AG04450 (cell line): Measurements from ENCODE around the gene ZEB2. TPM values are rescaled to one million over a fixed set of nuclear protein-coding genes. Genes with fewer than 3 reads are reported as not detected.
A peak's percentile ranks its signal among the peaks of the same experiment; 100 is the strongest.

Source experiments
- CTCF ChIA-PET: fragments of 300-600, 350-600 bp; formaldehyde crosslinking; extraction: SDS; loops from one replicate; lab custom pipeline; 2022; ENCODE audit warnings: antibody characterized with exemption, inconsistent platforms; lab: Charles Lee
- POLR2A ChIA-PET: fragments of 350-600 bp; formaldehyde crosslinking; extraction: SDS; loops from one replicate; lab custom pipeline; 2021; ENCODE audit warnings: antibody characterized with exemption, inconsistent platforms; lab: Yijun Ruan, JAX
- DNase-seq: peaks from one replicate; pipeline ENCODE4 v3.0.0-alpha.2; 2011; ENCODE audit warnings: low read depth, low spot score
- H3K27ac ChIP-seq: one replicate; pipeline ENCODE4 v1.5.1; 2012; ENCODE audit warnings: low read depth, low read length, control low read depth
- H3K27me3 ChIP-seq: one replicate; pipeline ENCODE4 v1.6.0; 2012; ENCODE audit warnings: low read length; ENCODE audit not compliant: control insufficient read depth, insufficient read depth
- H3K4me3 ChIP-seq: 2 replicates; pipeline ENCODE4 v1.5.1; 2011; ENCODE audit warnings: mild to moderate bottlenecking, low read depth, low read length, control low read depth
- H3K9me3 ChIP-seq: 2 replicates; pipeline ENCODE4 v1.5.1; 2012; ENCODE audit warnings: low read length; ENCODE audit not compliant: control insufficient read depth, insufficient read depth
- polyA plus RNA-seq: library from polyadenylated mRNA; depleted of rRNA; stranded (reverse); fragments of >200 nt; gene quantifications from 2 replicates; pipeline ENCODE4 v1.2.3, GENCODE V29; 2011
- TF ChIP-seq, protein P1 (sequence below): IDR thresholded peaks from 2 replicates; pipeline ENCODE4 v1.5.1; 2011; ENCODE audit warnings: low read depth, low read length, control low read depth, inconsistent platforms

The ZEB2 gene
- polyA plus RNA-seq, 1 experiment: 41.7 TPM

DNA sequence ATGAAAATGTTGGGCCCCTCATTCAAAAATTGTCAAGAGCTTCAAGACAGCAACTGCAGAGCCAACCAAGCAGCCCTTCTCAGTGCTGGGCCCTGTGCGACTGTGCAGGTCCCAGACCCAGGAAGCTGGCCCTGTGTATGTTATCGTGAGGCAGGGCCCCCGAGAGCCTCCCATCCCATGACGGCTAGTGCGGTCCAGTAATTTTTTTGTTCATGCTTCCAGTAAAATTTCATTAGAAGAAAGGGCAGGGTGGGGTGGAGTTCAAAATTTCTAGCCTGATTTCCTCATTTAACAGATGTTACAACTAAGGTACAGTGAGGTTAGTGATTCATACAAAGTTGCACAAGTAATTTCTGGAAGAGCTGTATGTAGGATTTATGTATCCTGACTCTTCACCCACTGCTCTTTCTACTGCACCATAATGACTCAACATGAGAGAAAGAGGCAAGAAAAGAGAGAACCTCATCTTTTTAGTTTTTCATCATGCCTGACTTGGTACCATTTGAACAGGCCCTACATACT, 105.5 kb downstream of the ZEB2 start:
- Histone ChIP-seq H3K9me3 (no peaks in the 10 kb centered on the region), H3K4me3 (no peak overlapping the region), H3K27me3 (no peaks in the 10 kb centered on the region), H3K27ac (peak overlapping the region; percentile 50)
- CTCF ChIA-PET: no interaction called here
- TF ChIP-seq, protein P1, sequence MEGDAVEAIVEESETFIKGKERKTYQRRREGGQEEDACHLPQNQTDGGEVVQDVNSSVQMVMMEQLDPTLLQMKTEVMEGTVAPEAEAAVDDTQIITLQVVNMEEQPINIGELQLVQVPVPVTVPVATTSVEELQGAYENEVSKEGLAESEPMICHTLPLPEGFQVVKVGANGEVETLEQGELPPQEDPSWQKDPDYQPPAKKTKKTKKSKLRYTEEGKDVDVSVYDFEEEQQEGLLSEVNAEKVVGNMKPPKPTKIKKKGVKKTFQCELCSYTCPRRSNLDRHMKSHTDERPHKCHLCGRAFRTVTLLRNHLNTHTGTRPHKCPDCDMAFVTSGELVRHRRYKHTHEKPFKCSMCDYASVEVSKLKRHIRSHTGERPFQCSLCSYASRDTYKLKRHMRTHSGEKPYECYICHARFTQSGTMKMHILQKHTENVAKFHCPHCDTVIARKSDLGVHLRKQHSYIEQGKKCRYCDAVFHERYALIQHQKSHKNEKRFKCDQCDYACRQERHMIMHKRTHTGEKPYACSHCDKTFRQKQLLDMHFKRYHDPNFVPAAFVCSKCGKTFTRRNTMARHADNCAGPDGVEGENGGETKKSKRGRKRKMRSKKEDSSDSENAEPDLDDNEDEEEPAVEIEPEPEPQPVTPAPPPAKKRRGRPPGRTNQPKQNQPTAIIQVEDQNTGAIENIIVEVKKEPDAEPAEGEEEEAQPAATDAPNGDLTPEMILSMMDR: no peak
- POLR2A ChIA-PET: no interaction called here
- peak; percentile 80 for DNase-seq

DNA sequence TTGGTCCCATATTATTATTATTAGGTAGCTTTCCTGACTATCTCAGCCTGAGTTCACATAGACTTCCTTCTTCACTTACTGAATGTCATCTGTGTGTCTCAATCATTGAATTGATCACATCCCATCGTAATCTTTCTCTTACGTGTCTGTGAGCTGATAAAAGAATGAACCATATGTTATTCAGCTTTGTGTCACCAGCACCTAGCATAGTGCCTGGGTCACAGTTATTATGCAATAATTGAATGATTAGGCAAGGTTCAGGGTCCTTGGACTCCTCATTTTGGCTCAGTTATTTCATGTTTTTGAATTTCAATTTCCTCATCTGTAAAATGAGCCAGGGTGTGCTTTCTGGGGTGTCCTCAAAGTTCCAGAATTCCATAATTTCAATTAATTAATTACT, 107.2 kb downstream of the ZEB2 start:
- no peak for DNase-seq

DNA sequence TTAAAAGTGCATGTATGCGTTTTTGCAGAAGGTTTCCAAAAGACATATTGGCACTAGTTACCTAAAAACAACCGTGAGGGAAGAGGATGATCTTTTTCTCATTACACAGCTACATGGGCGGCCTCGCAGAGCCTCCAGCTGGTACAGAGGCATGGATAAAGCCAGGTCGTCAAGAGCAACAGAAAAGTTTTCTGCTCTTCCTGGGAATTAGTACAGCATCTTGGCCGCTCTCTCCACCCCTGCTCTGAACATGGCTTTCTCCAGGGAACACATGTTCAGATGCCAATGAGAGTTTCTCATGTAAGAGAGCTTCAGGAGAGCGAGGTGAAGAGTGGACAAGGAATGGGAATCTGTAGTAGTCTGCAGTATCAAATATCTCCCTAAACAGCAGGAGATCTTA, 108.4 kb downstream of the ZEB2 start:
- DNase-seq: no peak
- ChIA-PET POLR2A (no interaction called here), CTCF (no interaction called here)
- Histone ChIP-seq H3K9me3 (no peaks in the 10 kb centered on the region), H3K27me3 (no peaks in the 10 kb centered on the region), H3K27ac (no peak overlapping the region), H3K4me3 (no peak overlapping the region)
- TF ChIP-seq, protein P1: no peak

More for the DNA sequence above, 107.2 kb downstream of the ZEB2 start:
- no peak overlapping the region for H3K27ac ChIP-seq
- no peak overlapping the region for H3K4me3 ChIP-seq
- CTCF ChIA-PET: no interaction called here
- H3K27me3 ChIP-seq: no peaks in the 10 kb centered on the region
- POLR2A ChIA-PET: no interaction called here
- H3K9me3 ChIP-seq: no peaks in the 10 kb centered on the region
- TF ChIP-seq, protein P1: no peak

DNA sequence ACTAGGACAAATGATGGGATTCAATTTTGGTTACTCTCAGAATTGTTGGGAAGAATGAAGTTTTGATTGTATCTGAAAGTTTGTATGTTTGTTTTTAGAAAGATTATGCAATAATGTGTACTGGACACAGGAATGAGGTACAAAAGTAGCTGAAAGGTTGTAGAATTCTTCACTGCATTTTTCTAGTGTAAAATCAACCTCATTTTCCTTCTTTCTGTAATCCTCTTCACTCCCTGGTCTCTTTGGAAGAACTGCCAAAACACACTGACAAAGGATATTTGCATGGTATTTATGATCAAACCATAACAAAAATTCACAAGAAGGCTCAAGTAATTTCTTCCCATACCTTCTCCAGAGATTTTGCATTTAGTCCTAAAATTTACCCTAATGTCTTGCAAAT, 110.7 kb downstream of the ZEB2 start:
- CTCF ChIA-PET: interaction anchor here (0.5 kb wide), 1 partner anchor 22 kb away, joined by 4 read pairs; no protein-coding TSS in a partner anchor
- no peak for DNase-seq
- POLR2A ChIA-PET: no interaction called here

DNA sequence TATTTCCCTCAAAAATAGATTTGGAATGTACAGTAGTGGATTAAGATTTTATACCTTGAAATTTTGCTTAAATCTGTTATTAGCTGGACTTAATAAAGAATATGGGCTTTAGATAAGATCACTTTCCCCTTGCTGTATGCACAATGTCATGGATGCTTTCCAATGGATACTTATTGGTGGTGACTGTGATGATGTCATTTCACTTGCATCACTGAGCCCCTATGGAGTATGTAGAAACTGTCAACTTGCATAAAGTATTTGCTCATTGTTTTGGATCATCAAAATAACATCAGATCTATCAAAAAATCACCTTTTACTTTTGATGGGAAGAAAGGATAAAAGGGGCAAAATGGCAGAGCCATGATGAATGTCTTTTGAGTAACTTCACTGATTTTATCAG, 112.7 kb downstream of the ZEB2 start:
- H3K27me3 ChIP-seq: no peaks in the 10 kb centered on the region
- ChIA-PET CTCF (no interaction called here), POLR2A (no interaction called here)
- DNase-seq: no peak
- H3K9me3 ChIP-seq: no peaks in the 10 kb centered on the region
- TF ChIP-seq, protein P1: no peak
- H3K4me3 ChIP-seq: no peak overlapping the region
- no peak overlapping the region for H3K27ac ChIP-seq

More for the DNA sequence above, 110.7 kb downstream of the ZEB2 start:
- TF ChIP-seq, protein P1: no peak
- H3K27me3 ChIP-seq: no peaks in the 10 kb centered on the region
- no peak overlapping the region for H3K4me3 ChIP-seq
- no peak overlapping the region for H3K27ac ChIP-seq
- no peaks in the 10 kb centered on the region for H3K9me3 ChIP-seq
